K562 (cell line): ENCODE measurements around the gene SMARCC1.

Source experiments
- ADNP ChIP-seq: fragments of 200-800 bp; sonication (Bioruptor generic); IDR thresholded peaks from 2 replicates; pipeline ENCODE4 v1.6.1; 2016; ENCODE audit warnings: missing genetic modification characterization, missing compliant biosample characterization
- CTCF ChIP-seq, 3 experiments: IDR thresholded peaks in 2 of 3; conservative IDR thresholded peaks in 1 of 3; 2 replicates each; pipeline ENCODE4 v1.5.1; 2011 to 2012; ENCODE audit warnings: low read length in 3 of 3, mild to moderate bottlenecking in 3 of 3, control low read depth in 2 of 3, improper control_type of control experiment in 1 of 3, inconsistent platforms in 1 of 3, low read depth in 1 of 3, mixed read lengths in 1 of 3, moderate library complexity in 1 of 3; ENCODE audit not compliant: insufficient read depth in 2 of 3
- EZH2 ChIP-seq: IDR thresholded peaks from 2 replicates; pipeline ENCODE4 v1.6.1; 2012; ENCODE audit warnings: low read depth, mild to moderate bottlenecking, inconsistent platforms, low read length, borderline replicate concordance
- KLF10 ChIP-seq: fragments of 250-450 bp; sonication (Bioruptor Pico); IDR thresholded peaks from 2 replicates; pipeline ENCODE4 v1.6.1; 2021; ENCODE audit warnings: matching md5 sums
- LEF1 ChIP-seq: fragments of 450-650 bp; IDR thresholded peaks from 2 replicates; pipeline ENCODE4 v1.6.1; 2016; ENCODE audit warnings: mild to moderate bottlenecking
- STAT5B ChIP-seq: fragments of 250-450 bp; sonication (Bioruptor Pico); IDR thresholded peaks from 2 replicates; pipeline ENCODE4 v1.8.0; 2021; ENCODE audit warnings: mild to moderate bottlenecking, inconsistent platforms
- ZBTB7A ChIP-seq: IDR thresholded peaks from 2 replicates; pipeline ENCODE4 v1.6.1; 2011; ENCODE audit warnings: low read depth, mild to moderate bottlenecking, low read length, moderate library complexity, borderline replicate concordance; ENCODE audit not compliant: control insufficient read depth
- ZNF707 ChIP-seq: fragments of 250-450 bp; sonication (Bioruptor Pico); conservative IDR thresholded peaks from 2 replicates; pipeline ENCODE4 v1.8.0; 2022; ENCODE audit warnings: inconsistent platforms, mild to moderate bottlenecking, moderate library complexity
- TF ChIP-seq, protein P1 (sequence below): fragments of 450-650 bp; formaldehyde crosslinking; IDR thresholded peaks from 2 replicates; pipeline ENCODE4 v1.4.0; 2020; ENCODE audit warnings: mild to moderate bottlenecking, moderate library complexity

- TF ChIP-seq ADNP (tag), result no peak
- no peak for TF ChIP-seq CTCF (IDR thresholded peaks at IDR 0.05 in 2 of 3, conservative IDR thresholded peaks at IDR 0.05 in 1 of 3; ENCODE audit: insufficient read depth in 2 of 3, low read depth in 1 of 3, low read length in 3 of 3)
- no peak for TF ChIP-seq EZH2
- no peak for TF ChIP-seq LEF1
- no peak for TF ChIP-seq KLF10
- TF ChIP-seq ZNF707 (CRISPR knock-in tag), result no peak
- TF ChIP-seq ZBTB7A, result no peak
- TF ChIP-seq, protein P1, sequence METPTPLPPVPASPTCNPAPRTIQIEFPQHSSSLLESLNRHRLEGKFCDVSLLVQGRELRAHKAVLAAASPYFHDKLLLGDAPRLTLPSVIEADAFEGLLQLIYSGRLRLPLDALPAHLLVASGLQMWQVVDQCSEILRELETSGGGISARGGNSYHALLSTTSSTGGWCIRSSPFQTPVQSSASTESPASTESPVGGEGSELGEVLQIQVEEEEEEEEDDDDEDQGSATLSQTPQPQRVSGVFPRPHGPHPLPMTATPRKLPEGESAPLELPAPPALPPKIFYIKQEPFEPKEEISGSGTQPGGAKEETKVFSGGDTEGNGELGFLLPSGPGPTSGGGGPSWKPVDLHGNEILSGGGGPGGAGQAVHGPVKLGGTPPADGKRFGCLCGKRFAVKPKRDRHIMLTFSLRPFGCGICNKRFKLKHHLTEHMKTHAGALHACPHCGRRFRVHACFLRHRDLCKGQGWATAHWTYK (CRISPR knock-in tag), result no peak
- TF ChIP-seq STAT5B (CRISPR knock-in tag), result no peak
Measured at GRCh38 chr3:47650294-47650693, 131.4 kb downstream of the SMARCC1 start.
